T-helper 17 cell (primary cell): ENCODE data around the gene CAPS. TPM values are rescaled to one million over a fixed set of nuclear protein-coding genes. Genes with fewer than 3 reads are reported as not detected.

ENCODE experiments used
- ATAC-seq: fragments of 150-1000 bp; cut with Tn5 transposase; 2 replicates; pipeline ENCODE4 v1.10.0; 2021; ENCODE audit warnings: mild to moderate bottlenecking, moderate library complexity
- DNase-seq, 3 donors: peaks; one replicate each; pipeline versions ENCODE4 v3.0.0 to v3.0.0-alpha.2; 2020 to 2021
- H3K9me3 ChIP-seq: one replicate; pipeline ENCODE4 v1.7.0; 2013; ENCODE audit warnings: low read length, mild to moderate bottlenecking; ENCODE audit not compliant: control insufficient read depth, poor library complexity, severe bottlenecking
- H3K27ac Mint-ChIP-seq: one replicate; pipeline ENCODE4 v1.8.0; 2022; ENCODE audit warnings: mild to moderate bottlenecking, moderate library complexity, mixed read lengths
- H3K27me3 Mint-ChIP-seq: one replicate; pipeline ENCODE4 v1.8.0; 2022; ENCODE audit warnings: mixed read lengths
- H3K36me3 Mint-ChIP-seq: one replicate; pipeline ENCODE4 v1.8.0; 2022; ENCODE audit warnings: low read depth, mixed read lengths
- H3K4me1 Mint-ChIP-seq: one replicate; pipeline ENCODE4 v1.8.0; 2022; ENCODE audit warnings: mild to moderate bottlenecking, mixed read lengths
- H3K4me3 Mint-ChIP-seq: one replicate; pipeline ENCODE4 v1.8.0; 2022; ENCODE audit warnings: mild to moderate bottlenecking, moderate library complexity, mixed read lengths
- total RNA-seq, 4 donors: library from RNA in 2 of 4; stranded (reverse) in 2 of 4; gene quantifications; one replicate each; pipeline ENCODE4 v1.2.3 and lab custom pipeline; 2022 to 2026

Gene CAPS
- total RNA-seq, 2 donors from 2014 or later = 41.0 to 47.1 TPM

DNA sequence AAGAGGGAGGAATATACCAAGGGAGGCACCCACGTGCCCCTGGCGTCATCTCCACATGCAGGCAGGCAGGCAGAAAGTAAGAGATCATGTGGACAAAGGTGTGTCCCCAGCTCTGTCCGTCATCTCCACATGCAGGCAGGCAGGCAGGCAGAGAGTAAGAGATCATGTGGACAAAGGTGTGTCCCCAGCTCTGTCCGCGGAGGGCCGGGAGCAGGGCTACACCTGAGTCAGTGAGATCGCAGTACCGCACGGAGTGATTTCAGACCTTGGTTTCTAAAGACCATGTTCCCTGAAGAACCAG lies 22.2 kb downstream of the CAPS start:
- Mint-ChIP-seq H3K4me3 (no peak overlapping the region), H3K36me3 (peaks cover 2% of the 10 kb centered on the region), H3K27me3 (no peaks in the 10 kb centered on the region), H3K27ac (peak overlapping the region; percentile 37), H3K4me1 (peaks cover 8% of the 10 kb centered on the region)
- no peaks in the 10 kb centered on the region for H3K9me3 ChIP-seq
- ATAC-seq (no peak), DNase-seq (no peak)

DNA sequence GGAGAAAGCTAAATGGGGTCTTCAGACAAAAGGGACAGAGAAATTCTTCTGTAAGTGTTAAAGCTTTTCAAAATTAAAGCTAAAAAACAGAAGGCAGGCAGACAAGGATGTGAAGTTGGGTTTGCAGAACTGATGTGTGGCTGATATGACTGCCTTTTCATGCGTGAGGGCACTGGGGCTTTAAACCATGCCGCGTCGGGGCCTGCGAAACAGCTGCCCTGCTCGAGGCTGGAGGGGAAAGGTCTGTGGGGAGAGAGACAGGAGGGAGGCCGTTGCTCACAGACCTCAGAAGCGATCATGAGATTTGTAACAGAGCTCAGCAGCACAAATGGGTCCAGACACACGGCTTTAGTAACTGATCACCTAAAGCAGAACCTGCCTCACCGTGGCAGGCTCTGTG lies 23.5 kb downstream of the CAPS start:
- no peaks in the 10 kb centered on the region for H3K9me3 ChIP-seq
- Mint-ChIP-seq H3K27me3 (no peaks in the 10 kb centered on the region), H3K4me3 (no peak overlapping the region), H3K36me3 (peaks cover 2% of the 10 kb centered on the region), H3K4me1 (peaks cover 11% of the 10 kb centered on the region), H3K27ac (peak overlapping the region; percentile 16)
- ATAC-seq = no peak
- no peak for DNase-seq

- H3K4me1 Mint-ChIP-seq = peaks cover 17% of the 10 kb centered on the region
- ATAC-seq (no peak), DNase-seq (no peak)
- no peak overlapping the region for H3K4me3 Mint-ChIP-seq
- no peaks in the 10 kb centered on the region for H3K27me3 Mint-ChIP-seq
- H3K36me3 Mint-ChIP-seq = peaks cover 2% of the 10 kb centered on the region
- H3K27ac Mint-ChIP-seq = no peak overlapping the region
- H3K9me3 ChIP-seq = no peaks in the 10 kb centered on the region
Observed at GRCh38 chr19:5940260-5941208, 26.5 kb downstream of the CAPS start.

GRCh38 chr19:5941673-5942072 lies 27.6 kb downstream of the CAPS start:
- Mint-ChIP-seq H3K36me3 (peaks cover 2% of the 10 kb centered on the region), H3K4me3 (no peak overlapping the region), H3K4me1 (peaks cover 16% of the 10 kb centered on the region), H3K27me3 (no peaks in the 10 kb centered on the region), H3K27ac (peak overlapping the region; percentile 21)
- ATAC-seq (no peak), DNase-seq (no peak)
- no peaks in the 10 kb centered on the region for H3K9me3 ChIP-seq

- H3K9me3 ChIP-seq = no peaks in the 10 kb centered on the region
- H3K4me1 Mint-ChIP-seq = peaks cover 23% of the 10 kb centered on the region
- no peak for ATAC-seq
- peak overlapping the region; percentile 15 for H3K4me3 Mint-ChIP-seq
- peak overlapping the region; percentile 97 for H3K27ac Mint-ChIP-seq
- DNase-seq = no peak
- H3K27me3 Mint-ChIP-seq = no peaks in the 10 kb centered on the region
- no peaks in the 10 kb centered on the region for H3K36me3 Mint-ChIP-seq
Observed at GRCh38 chr19:5943045-5943444, 29.0 kb downstream of the CAPS start.

DNA sequence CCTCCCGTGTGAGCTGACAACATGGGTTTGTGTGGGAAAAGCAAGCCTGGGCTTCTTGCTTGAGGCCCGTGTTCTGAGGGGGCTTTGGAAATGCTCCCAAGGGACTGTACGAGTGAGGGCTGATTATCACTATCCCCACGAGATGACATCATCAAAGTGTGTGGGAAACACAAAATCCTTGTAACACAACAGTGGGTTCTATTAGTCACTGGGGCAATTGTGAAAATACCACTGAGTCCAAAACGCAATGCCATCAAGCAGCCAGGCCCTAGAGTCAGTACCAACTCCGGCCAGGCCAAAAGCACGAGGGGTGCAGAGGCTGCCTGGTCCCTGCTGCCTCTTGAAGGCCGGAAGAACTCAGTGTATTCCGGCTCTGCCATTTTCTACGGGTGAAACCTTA lies 29.6 kb downstream of the CAPS start:
- no peaks in the 10 kb centered on the region for H3K9me3 ChIP-seq
- ATAC-seq = no peak
- Mint-ChIP-seq H3K27me3 (no peaks in the 10 kb centered on the region), H3K4me3 (no peak overlapping the region), H3K4me1 (peaks cover 26% of the 10 kb centered on the region), H3K36me3 (no peaks in the 10 kb centered on the region), H3K27ac (peak overlapping the region; percentile 97)
- DNase-seq = no peak

DNA sequence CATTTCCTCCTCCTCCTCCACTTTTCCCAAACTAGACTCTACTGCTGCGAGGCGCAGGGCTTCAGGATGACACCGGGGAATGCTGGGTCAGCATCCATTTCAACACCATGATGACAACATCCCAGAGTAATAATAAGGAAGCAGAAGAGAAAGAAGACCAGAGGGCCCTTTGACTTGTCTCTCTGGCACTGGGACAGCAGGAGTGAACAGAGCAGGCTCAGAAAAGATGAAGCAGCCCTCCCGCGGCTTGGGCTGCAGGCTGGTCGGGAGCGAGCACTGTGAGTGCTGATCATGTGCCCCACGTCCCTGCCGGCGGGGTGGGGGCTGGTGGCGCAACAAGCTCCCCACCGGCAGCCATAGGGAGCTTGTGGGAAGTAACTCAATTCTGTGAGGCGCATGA lies 33.4 kb downstream of the CAPS start:
- DNase-seq = no peak

GRCh38 chr19:5948752-5949564 lies 34.9 kb downstream of the CAPS start:
- ATAC-seq (peak; percentile 25), DNase-seq (no peak)
- no peaks in the 10 kb centered on the region for H3K9me3 ChIP-seq
- peak overlapping the region; percentile 97 for H3K27ac Mint-ChIP-seq
- no peaks in the 10 kb centered on the region for H3K36me3 Mint-ChIP-seq
- peaks cover 70% of the 10 kb centered on the region for H3K4me1 Mint-ChIP-seq
- peak overlapping the region; percentile 87 for H3K4me3 Mint-ChIP-seq
- H3K27me3 Mint-ChIP-seq = no peaks in the 10 kb centered on the region

More for the DNA sequence above, 33.4 kb downstream of the CAPS start:
- no peak for ATAC-seq
- H3K27ac Mint-ChIP-seq = peak overlapping the region; percentile 97
- H3K9me3 ChIP-seq = no peaks in the 10 kb centered on the region
- peak overlapping the region; percentile 33 for H3K4me3 Mint-ChIP-seq
- H3K36me3 Mint-ChIP-seq = no peaks in the 10 kb centered on the region
- H3K27me3 Mint-ChIP-seq = no peaks in the 10 kb centered on the region
- H3K4me1 Mint-ChIP-seq = peaks cover 57% of the 10 kb centered on the region

GRCh38 chr19:5949792-5950305 lies 35.8 kb downstream of the CAPS start:
- peak overlapping the region; percentile 87 for H3K4me3 Mint-ChIP-seq
- H3K9me3 ChIP-seq = no peaks in the 10 kb centered on the region
- H3K27ac Mint-ChIP-seq = peak overlapping the region; percentile 97
- ATAC-seq (peak; percentile 61), DNase-seq (no peak)
- no peaks in the 10 kb centered on the region for H3K27me3 Mint-ChIP-seq
- no peaks in the 10 kb centered on the region for H3K36me3 Mint-ChIP-seq
- H3K4me1 Mint-ChIP-seq = peaks cover 73% of the 10 kb centered on the region

DNA sequence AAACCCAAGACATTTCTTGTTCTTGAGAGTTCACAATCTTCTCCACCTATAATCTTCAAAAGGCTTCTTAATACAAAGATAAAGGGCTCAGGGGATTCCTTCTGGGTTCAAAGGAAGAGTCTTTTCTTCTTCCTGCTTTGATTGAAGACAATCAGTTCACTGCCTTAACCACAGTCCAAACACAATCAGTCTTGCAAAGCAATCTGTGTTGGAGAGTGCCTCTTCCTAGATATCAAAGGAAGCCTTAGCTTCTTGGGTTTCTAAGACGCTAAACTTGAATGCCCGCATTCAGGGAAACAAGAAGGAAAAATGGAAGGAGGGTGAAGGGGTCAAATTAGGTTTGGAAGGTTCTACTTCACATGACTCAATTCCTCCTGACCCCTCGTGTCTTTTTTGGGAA lies 36.7 kb downstream of the CAPS start:
- H3K4me1 Mint-ChIP-seq = peaks cover 69% of the 10 kb centered on the region
- H3K27ac Mint-ChIP-seq = peak overlapping the region; percentile 97
- no peaks in the 10 kb centered on the region for H3K9me3 ChIP-seq
- peak; percentile 41 for ATAC-seq
- H3K27me3 Mint-ChIP-seq = no peaks in the 10 kb centered on the region
- no peak for DNase-seq
- H3K4me3 Mint-ChIP-seq = peak overlapping the region; percentile 87
- H3K36me3 Mint-ChIP-seq = no peaks in the 10 kb centered on the region

- DNase-seq (no peak), ATAC-seq (no peak)
- peak overlapping the region; percentile 97 for H3K27ac Mint-ChIP-seq
- peaks cover 68% of the 10 kb centered on the region for H3K4me1 Mint-ChIP-seq
- H3K27me3 Mint-ChIP-seq = no peaks in the 10 kb centered on the region
- peak overlapping the region; percentile 63 for H3K4me3 Mint-ChIP-seq
- H3K36me3 Mint-ChIP-seq = no peaks in the 10 kb centered on the region
- H3K9me3 ChIP-seq = no peaks in the 10 kb centered on the region
Observed at GRCh38 chr19:5951338-5951861, 37.3 kb downstream of the CAPS start.

DNA sequence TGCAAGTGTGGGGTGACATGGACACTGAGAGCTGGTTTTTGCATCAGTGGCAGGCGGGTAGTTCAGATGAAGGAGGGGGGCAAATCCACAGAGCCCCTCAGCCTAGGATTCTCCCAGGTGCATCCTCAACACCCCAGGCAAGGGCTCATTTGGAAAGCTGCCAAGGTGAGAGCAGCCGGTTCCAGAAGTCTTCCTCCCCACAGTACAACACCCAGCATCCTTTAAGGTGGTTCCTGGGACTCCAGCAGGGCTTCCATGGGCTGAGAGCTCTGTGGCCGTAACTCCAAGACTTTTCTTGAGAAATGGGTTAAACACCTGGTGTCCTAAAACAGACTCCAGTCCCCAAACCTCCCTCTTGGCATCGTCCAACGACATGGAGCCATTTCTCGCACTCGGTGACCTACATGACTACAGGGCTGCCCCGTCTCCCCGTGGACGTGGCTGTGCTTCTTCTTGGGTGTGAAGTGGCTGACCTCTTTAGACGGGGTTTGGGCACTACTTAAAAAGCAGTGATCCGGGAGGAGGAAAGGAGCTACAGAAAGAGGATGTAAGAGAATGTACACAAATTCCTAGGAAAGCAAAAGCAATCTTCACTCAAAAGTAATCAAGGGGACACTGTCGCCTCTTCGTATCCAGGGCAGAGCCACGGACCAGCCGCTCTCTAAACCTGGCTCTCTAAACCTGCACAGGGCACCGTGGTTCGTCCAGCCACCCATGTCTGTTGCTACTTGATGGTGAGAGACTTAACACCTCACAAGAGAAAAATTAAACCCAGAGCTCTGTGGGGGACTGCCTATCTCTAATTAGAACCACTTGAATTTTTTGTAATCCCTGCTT lies 38.4 kb downstream of the CAPS start:
- no peak for ATAC-seq
- no peak for DNase-seq

More for the DNA sequence above, 38.4 kb downstream of the CAPS start:
- Mint-ChIP-seq H3K4me3 (peak overlapping the region; percentile 19), H3K4me1 (peaks cover 67% of the 10 kb centered on the region), H3K36me3 (no peaks in the 10 kb centered on the region), H3K27ac (peak overlapping the region; percentile 97), H3K27me3 (no peaks in the 10 kb centered on the region)
- no peaks in the 10 kb centered on the region for H3K9me3 ChIP-seq
